Esophagus squamous epithelium (tissue), 5 donors: ENCODE data around the gene GADD45A. TPM values are rescaled to one million over a fixed set of nuclear protein-coding genes. Genes with fewer than 3 reads are reported as not detected.

Experiments
- DNase-seq: peaks from one replicate; lab custom pipeline; 2025; lab: John Stamatoyannopoulos, UW
- H3K27ac ChIP-seq, 4 donors: fragments of 200-600 bp; sonication (generic); one replicate each; pipeline ENCODE4 v1.5.1; 2016 to 2019; ENCODE audit warnings: mild to moderate bottlenecking in 1 of 4
- H3K27me3 ChIP-seq, 4 donors: fragments of 200-600 bp; sonication (generic); 1 replicate in 3 of 4; 2 replicates in 1 of 4; pipeline versions ENCODE4 v1.5.1 to v1.6.0; 2017 to 2021; ENCODE audit warnings: antibody characterized with exemption in 1 of 4
- H3K36me3 ChIP-seq, 3 donors: fragments of 200-600 bp; sonication (generic); one replicate each; pipeline ENCODE4 v1.5.1; 2016 to 2019
- H3K4me1 ChIP-seq, 3 donors: fragments of 200-600 bp; sonication (generic); one replicate each; pipeline ENCODE4 v1.5.1; 2017 to 2019
- H3K4me3 ChIP-seq, 4 donors: fragments of 200-600 bp; sonication (generic); 1 replicate in 3 of 4; 2 replicates in 1 of 4; pipeline ENCODE4 v1.5.1; 2016 to 2019; ENCODE audit warnings: mild to moderate bottlenecking in 2 of 4, moderate library complexity in 1 of 4
- H3K9me3 ChIP-seq, 3 donors: fragments of 200-600 bp; sonication (generic); one replicate each; pipeline ENCODE4 v1.5.1; 2016 to 2019
- CTCF ChIP-seq, 6 experiments: fragments of 450-650 bp in 4 of 6; fragments of 200-600 bp in 2 of 6; sonication (generic) in 2 of 6; IDR thresholded peaks; one replicate each; pipeline ENCODE4 v1.5.1; 2016 to 2019; ENCODE audit warnings: antibody characterized with exemption in 6 of 6, mild to moderate bottlenecking in 4 of 6, moderate library complexity in 4 of 6
- POLR2A ChIP-seq, 4 donors: fragments of 450-650 bp; IDR thresholded peaks; one replicate each; pipeline ENCODE4 v1.6.1; 2017; ENCODE audit warnings: antibody characterized with exemption in 4 of 4, mild to moderate bottlenecking in 4 of 4, moderate library complexity in 3 of 4
- WGBS, 2 donors: methylation state at CpG; one replicate each; pipeline ENCODE4 v1.1.5; 2018; 5-methylcytosine and 5-hydroxymethylcytosine counted together
- intact Hi-C: fragments of 100-400 bp; cut with DNase I; formaldehyde crosslinking; loops from one replicate; pipeline ENCODE4 v1.15.0; 2022
- total RNA-seq, 4 donors: library from RNA; depleted of rRNA; stranded (reverse); fragments of >200 nt; gene quantifications; one replicate each; pipeline ENCODE4 v1.1.0, GENCODE V29; 2016
- donor health status: DM: yes; HTN: yes; CAD: no.

Gene GADD45A, protein sequence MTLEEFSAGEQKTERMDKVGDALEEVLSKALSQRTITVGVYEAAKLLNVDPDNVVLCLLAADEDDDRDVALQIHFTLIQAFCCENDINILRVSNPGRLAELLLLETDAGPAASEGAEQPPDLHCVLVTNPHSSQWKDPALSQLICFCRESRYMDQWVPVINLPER
- 10 to 100 TPM; 35.2 to 62.6 (median 46.5) TPM for total RNA-seq

DNA sequence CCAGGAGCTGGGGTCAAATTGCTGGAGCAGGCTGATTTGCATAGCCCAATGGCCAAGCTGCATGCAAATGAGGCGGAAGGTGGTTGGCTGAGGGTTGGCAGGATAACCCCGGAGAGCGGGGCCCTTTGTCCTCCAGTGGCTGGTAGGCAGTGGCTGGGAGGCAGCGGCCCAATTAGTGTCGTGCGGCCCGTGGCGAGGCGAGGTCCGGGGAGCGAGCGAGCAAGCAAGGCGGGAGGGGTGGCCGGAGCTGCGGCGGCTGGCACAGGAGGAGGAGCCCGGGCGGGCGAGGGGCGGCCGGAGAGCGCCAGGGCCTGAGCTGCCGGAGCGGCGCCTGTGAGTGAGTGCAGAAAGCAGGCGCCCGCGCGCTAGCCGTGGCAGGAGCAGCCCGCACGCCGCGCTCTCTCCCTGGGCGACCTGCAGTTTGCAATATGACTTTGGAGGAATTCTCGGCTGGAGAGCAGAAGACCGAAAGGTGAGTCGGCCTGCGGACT, at the start of gene GADD45A:
TSS of gene GADD45A (plus strand) at position 135 of the 491 bp plus-strand sequence. CDS start at position 429, 294 bp downstream.
- peak; percentile 97 for DNase-seq
- H3K36me3 ChIP-seq: peaks cover 6 to 27% (median 9%) of the 10 kb centered on the region in 3 donors
- intact Hi-C loops: loop anchor here (10.0 kb wide), 2 partner anchors 120 to 150 kb away; partner anchors contain the start of gene GNG12
- peaks cover 19 to 49% (median 22%) of the 10 kb centered on the region in 3 donors for H3K4me1 ChIP-seq
- WGBS, 2 donors: 1% methylated on average over 19 of the region's 39 CpGs; no CpG with 5 or more reads in 1 of the 2 donors
- no peaks in the 10 kb centered on the region for H3K9me3 ChIP-seq
- peak within 1 kb of the TSS; percentile 77 to 99 (median 88) for H3K4me3 ChIP-seq
- H3K27ac ChIP-seq: peak within 1 kb of the TSS; percentile 96 to 100 (median 98)
- peak in 2 of 6 experiments; percentile 8 to 24 for TF ChIP-seq CTCF (IDR thresholded peaks at IDR 0.05)
- peak in 3 of 4 donors; percentile 99 to 100 (median 100) for TF ChIP-seq POLR2A (IDR thresholded peaks at IDR 0.05)
- H3K27me3 ChIP-seq: no peaks in the 10 kb centered on the region

DNA sequence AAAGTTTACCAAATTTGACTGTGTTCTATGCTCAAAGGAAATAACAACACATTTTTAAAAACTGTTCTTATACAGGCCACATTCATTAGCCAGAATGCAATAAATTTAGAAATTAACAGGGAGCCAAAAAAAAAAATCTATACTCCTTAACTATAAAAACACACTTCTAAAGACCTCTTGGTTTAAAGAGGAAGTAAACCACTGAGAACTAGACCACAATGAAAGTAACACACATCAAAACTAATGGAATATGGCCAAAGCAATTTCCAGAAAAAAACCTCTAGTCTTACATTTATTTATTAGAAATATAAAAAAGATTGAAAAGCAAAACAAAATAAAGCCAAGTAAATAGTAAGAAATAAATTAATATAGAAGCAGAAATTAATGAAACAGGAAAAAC, 48.9 kb upstream of the GADD45A start:
- Histone ChIP-seq H3K9me3 (no peaks in the 10 kb centered on the region), H3K27ac (no peak overlapping the region), H3K36me3 (no peaks in the 10 kb centered on the region), H3K4me1 (peaks cover 0 to 4% (median 0%) of the 10 kb centered on the region in 3 donors), H3K4me3 (no peak overlapping the region), H3K27me3 (no peaks in the 10 kb centered on the region)
- intact Hi-C loops: no loop called here
- DNase-seq: no peak
- TF ChIP-seq POLR2A (IDR thresholded peaks at IDR 0.05) (no peak), CTCF (IDR thresholded peaks at IDR 0.05) (no peak)

GRCh38 chr1:67639361-67639760, 45.6 kb upstream of the GADD45A start:
- Histone ChIP-seq H3K4me1 (no peaks in the 10 kb centered on the region), H3K27me3 (no peaks in the 10 kb centered on the region), H3K27ac (no peak overlapping the region), H3K9me3 (no peaks in the 10 kb centered on the region), H3K36me3 (no peaks in the 10 kb centered on the region), H3K4me3 (no peak overlapping the region)
- DNase-seq: no peak
- TF ChIP-seq POLR2A (IDR thresholded peaks at IDR 0.05) (no peak), CTCF (IDR thresholded peaks at IDR 0.05) (no peak)
- WGBS, 2 donors: 70 to 92% methylated on average over 5 to 6 of the region's 6 CpGs
- intact Hi-C loops: no loop called here

GRCh38 chr1:67642629-67643028, 42.4 kb upstream of the GADD45A start:
- intact Hi-C loops: no loop called here
- no peak for DNase-seq
- peaks cover 0 to 23% (median 13%) of the 10 kb centered on the region in 3 donors for H3K4me1 ChIP-seq
- no peaks in the 10 kb centered on the region for H3K36me3 ChIP-seq
- no peaks in the 10 kb centered on the region for H3K9me3 ChIP-seq
- H3K4me3 ChIP-seq: no peak overlapping the region
- H3K27me3 ChIP-seq: no peaks in the 10 kb centered on the region
- 60 to 68% methylated on average over 8 to 9 of the region's 9 CpGs for WGBS, 2 donors
- no peak for TF ChIP-seq POLR2A (IDR thresholded peaks at IDR 0.05)
- H3K27ac ChIP-seq: no peak overlapping the region

GRCh38 chr1:67644566-67644965, 40.4 kb upstream of the GADD45A start:
- Histone ChIP-seq H3K4me1 (peaks cover 0 to 27% (median 13%) of the 10 kb centered on the region in 3 donors), H3K4me3 (no peak overlapping the region), H3K36me3 (no peaks in the 10 kb centered on the region), H3K27ac (no peak overlapping the region), H3K9me3 (no peaks in the 10 kb centered on the region), H3K27me3 (no peaks in the 10 kb centered on the region)
- WGBS, 2 donors: 91 to 97% methylated on average over 3 of the region's 3 CpGs
- intact Hi-C loops: no loop called here
- no peak for TF ChIP-seq CTCF (IDR thresholded peaks at IDR 0.05)
- no peak for TF ChIP-seq POLR2A (IDR thresholded peaks at IDR 0.05)
- DNase-seq: no peak
